CD4-positive, alpha-beta T cell treated with Interleukin-15 for 4 hours (primary cell): ENCODE data around the gene STYXL1.
"Not testable (repeated sequence)": the region's sequence is repeated elsewhere in the genome, so short reads cannot be mapped to it uniquely, and the experiment has no call there.

Experiments
- DNase-seq: peaks from one replicate; pipeline ENCODE4 v3.0.0-alpha.2; 2020; ENCODE audit warnings: low spot score

The STYXL1 gene

DNA sequence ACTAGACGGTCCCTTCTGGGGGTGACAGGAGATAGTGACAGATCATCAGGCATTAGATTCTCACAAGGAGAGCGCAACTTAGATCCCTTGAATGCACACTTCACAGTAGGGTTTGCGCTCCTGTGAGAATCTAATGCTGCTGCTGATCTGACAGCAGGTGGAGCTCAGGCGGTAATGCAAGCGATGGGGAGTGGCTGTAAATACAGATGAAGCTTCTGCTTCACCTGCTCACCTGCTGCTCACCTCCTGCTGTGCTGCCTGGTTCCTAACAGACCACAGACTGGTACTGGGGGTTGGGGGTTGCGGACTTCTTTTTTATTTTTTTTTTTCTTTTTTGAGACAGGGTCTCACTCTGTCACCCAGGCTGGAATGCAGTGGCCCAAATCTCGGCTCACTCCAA, 18.1 kb downstream of the STYXL1 start:
- not testable (repeated sequence) for DNase-seq

DNA sequence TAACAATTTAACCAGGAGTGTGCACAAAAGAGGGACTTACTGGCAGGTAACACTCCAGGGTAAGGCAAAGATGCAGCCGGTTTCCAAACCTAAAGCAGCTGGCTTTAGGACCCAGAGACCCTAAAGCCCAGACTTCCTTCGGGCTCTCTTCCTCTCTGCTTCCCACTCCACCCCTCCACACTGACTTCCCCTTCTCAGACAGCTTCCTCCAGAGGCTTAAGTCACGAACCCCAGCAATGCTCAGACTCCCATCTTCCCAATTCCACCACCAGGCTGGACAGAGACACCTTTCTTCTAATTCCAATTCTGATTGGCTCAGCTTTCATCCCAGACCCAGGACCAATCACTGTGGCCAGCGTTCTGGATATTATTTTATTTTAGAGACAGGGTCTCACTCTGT, 24.8 kb downstream of the STYXL1 start:
- DNase-seq, result peak; percentile 1

DNA sequence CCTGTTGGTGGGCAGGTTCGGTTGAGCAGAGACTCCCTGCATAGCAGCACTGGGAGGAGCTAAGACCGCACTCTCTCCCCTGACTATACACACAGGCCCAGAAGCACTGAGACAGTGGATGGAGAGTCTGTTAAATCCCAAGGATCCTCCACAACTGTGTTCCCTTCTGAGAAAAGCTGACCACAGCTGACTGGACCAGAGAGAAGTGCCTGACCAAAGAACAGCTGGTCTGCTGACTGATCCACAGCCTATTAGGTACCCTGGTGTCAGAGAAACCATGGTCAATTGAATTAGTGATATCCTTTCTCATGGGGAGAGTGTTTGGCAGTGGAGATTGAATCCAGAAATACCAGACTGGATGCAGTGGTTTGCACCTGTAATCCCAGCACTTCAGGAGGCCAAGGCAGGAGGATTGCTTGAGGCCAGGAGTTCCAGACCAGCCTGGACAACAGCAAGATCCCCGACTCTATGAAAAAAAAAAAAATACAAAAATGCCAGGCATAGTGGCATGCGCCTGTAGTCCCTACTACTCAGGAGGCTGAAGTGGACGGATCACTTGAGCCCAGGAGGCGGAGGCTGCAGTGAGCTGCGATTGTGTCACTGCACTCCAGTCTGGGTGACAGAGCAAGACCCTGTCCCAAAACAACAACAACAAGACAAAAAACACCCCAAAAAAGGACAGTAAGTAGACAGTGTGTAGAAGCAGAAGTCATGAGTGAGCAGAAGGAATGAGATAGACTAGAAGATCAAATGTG, 25.6 kb downstream of the STYXL1 start:
- DNase-seq, result no peak

DNA sequence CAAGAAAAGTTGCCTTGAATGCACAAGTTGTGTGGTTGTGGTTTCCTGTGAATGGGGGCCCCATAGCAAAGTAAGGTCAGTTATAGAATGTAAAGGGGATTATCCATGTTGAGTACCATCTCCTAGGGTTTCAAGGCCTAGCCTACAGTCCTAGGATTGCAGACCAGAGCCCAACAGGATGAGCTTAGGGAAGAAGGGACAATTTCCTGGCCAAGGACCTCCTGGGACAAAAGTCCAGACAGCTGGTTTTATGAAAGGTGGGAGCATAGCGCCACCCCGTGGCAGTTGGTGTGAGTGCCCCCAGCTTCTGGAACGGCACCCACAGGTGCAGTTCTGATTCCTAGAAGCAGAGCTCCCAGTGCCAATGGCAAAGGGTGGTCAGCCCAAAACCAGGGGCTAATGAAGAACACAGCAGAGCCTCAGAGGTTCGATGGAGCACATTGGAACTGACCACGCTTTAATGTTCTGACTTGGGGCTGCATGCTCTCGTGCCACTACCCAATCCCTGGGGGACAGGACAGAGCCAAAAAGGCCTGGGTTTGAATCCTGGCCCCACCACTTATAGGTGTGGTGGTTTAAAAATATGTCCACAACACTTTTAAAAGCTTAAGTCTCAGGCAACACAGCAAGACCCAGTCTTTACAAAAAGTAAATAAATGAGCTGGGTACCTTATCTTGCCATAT, 27.6 kb downstream of the STYXL1 start:
- DNase-seq, result peak; percentile 63

DNA sequence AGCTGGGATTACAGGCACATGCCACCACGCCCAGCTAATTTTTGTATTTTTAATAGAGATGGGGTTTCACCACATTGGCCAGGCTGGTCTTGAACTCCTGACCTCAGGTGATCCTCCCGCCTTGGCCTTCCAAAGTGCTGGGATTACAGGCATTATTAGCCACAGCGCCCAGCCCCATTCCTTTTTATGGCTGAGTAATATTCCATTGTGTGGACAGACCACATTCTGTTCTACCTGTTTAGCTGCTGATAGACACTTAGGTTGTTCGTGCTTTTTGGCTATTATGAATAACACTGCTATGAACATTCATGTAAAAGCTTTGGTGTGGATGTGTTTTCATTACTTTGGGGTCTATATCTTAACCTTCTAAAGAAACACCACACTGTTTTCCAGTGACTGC, 29.3 kb downstream of the STYXL1 start:
- DNase-seq, result not testable (repeated sequence)

DNA sequence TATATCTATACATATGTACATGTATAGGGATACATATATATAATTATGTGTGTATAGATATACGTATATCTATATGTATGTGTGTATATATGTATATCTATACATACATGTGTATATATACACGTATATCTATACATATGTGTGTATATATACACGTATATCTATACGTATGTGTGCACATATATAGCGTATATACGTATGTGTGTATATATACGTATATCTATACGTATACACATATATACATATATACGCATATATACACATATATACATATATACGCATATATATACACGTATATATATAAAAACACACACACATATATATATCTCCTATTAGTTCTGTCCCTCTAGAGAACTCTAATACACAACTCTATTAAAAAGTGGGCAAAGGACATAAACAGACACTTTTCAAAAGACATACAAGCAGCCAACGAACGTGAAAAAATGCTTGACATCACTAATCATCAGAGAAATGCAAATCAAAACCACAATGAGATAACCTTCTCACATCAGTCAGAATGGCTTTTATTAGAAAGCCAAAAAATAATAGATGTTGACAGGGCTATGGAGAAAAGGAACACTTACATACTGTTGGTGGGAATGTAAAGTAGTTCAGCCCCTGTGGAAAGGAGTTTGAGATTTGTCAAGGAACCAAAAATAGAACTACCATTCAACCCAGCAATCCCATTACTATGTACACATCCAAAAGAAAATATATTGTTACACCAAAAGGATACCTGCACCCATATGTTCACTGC, 31.4 kb downstream of the STYXL1 start:
- no peak for DNase-seq

DNA sequence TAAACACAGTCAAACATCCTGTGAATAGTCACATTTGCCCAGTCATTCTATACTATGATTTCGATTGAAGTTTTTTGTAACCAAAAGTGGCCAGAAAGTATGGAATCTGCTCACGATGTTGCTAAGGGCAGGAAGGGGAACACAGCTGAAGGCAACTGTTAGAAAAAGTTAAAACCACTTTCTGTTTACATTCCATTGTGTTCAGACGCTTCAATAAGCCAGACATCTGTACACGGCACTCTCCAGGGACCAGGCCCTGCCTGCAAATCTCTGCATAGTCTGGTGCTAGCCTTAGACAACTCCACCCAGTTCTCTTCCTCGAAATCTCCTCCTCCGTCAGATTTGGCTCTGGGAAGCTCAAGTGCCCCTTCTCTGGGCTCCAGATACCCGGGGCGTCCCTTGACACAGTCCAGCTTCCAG, 36.3 kb downstream of the STYXL1 start:
- DNase-seq, result no peak

DNA sequence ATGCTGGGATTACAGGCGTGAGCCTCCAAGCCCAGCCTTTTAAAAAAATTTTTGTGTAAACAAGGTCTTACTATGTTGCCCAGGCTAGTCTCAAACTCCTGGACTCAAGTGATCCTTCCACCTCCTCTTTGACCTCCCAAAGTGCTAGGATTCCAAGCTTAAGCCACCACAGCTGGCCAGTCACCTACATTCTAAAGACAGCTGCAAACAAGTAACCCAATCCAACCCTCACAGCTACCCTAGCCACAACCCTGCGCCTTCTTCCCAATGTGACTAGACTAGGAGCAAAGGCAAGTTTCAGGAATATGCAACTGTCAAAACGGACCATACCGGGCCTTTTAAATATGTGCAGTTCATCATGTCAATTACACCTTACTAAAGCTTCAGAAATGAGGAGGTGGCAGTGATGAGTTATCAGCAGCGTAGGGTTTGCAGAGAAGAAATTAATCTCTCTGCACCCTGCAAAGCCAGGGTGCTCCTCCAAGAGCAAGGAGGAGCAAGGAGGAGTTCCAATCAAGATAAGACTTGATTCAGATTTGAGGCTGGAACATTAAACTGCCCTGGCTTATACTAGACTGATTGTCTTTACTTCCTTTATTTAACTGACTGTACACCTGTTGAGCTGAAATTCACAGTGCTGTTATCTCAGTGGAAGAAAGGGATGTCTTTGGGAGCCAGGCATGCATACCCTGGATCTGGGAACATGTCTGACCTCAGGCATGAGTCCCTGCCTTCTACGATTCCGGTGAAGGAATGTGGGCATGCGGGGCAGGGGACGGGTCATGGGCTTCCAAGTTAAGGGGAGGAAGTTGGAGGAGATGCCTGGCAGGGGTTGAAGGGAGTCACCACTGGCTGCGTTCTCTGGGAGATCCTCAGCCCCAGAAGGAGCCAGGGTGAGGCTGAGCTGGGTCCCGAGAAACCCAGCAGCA, 37.9 kb downstream of the STYXL1 start:
- no peak for DNase-seq

DNA sequence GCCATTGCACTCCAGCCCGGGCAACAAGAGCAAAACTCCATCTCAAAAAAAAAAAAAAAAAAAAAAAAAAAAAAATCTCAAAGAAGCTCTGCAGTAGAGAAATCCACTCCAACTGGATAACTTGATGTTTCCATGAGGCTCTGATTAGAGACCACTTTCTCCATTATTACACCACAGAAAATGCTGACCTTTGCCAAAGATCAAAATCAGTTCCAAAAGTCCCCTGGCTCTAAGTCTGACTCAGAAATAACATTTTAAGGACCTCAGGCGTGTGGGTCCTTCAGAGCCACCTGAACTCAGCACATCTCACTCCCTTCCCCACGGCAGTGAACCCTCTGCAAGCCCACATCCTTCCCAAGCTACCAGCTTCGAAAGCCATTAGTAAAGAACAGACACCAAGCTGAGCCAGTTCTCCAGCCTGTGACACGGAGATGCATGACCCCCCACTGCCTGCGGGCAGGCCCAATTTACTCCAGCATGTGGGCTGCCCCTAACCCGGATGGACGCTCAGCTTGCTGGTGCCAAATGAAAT, 39.6 kb downstream of the STYXL1 start:
- DNase-seq, result peak; percentile 18

DNA sequence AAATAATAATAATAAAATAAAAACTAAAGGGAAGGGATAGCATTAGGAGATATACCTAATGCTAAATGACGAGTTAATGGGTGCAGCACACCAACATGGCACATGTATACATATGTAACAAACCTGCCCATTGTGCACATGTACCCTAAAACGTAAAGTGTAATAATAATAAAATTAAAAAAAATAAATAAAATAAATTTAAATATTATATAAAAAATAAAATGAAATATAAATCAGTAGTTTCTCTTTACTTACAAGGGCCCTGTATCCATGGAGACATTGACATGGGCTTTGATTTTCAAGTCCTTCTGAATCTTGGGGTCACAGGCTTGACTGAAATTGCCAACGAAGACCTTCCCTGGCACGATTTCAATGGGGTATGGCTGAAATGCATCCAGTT, 42.8 kb downstream of the STYXL1 start:
- not testable (repeated sequence) for DNase-seq

DNA sequence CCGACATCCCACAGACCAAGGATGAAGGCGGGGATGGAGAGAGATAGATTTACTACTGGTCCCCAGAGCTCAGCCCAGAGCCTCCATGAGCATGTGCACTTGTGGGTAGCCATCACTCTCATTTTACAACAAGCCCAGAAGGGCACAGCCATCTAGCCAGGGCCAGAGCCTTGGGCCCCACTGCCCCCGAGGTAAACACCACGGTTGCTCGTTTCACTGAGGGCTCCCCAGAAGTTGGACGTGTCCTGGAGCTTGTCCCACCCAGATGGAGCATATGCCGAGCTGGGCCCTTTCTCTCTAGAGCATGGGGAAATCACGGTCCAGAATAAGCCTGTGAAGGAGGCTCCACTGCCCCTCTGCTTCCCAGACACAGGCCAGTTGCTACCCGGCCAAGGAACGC, 44.4 kb downstream of the STYXL1 start:
- DNase-seq, result no peak

DNA sequence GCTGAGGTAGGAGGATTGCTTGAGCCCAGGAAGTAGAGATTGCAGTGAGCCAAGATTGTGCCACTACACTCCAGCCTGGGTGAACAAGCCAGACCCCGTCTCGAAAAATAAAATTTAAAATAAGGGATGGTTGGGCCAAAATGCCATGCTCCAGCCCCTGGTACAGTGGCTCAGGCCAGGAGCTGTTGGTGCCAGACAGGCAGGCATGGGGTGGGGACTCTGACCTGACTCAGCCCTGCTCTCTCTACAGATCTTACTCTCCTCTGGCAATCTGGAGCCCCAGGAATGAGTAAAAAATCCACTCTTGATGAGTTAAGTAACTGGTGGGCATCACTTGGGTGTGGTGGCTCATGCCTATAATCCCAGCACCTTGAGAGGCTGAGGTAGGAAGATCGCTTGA, 45.0 kb downstream of the STYXL1 start:
- no peak for DNase-seq

DNA sequence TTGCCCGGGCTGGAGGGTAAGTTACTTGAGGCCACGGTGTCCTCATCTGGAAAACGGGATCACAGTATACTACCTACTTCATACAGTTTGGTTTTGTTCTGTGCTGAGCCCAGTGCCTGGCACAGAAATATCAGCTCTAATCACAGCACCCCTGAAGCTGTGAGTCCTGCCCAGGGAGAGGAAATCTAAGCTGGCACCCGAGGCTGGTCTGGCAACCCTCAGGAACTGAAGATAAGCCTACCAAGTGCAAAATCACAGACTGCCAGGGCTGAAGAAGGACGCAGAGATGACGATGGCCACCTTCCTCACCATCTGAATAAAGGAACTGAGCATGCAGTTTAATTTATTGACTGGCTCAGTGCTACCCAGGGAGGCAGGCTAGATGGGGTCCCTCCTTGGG, 45.7 kb downstream of the STYXL1 start:
- no peak for DNase-seq

DNA sequence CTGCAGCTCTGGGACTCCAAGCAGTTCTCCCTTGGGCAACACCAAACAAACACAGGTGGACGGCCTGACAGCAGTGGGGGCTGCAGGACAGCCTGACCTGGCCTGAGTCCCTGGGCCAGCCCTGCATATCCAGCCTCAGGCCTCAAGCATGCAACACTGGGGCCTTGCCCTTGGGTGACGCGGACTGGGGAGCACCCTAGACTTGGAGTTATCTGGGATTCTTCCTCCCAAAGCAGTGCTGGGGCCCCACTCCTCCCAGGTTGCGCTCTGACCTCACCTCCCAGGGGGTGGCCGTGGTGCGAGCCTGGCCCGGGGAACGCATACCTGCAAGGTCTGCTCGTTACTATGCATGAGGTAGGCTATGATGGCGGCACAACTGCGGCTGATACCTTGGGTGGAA, 47.2 kb downstream of the STYXL1 start:
- no peak for DNase-seq

DNA sequence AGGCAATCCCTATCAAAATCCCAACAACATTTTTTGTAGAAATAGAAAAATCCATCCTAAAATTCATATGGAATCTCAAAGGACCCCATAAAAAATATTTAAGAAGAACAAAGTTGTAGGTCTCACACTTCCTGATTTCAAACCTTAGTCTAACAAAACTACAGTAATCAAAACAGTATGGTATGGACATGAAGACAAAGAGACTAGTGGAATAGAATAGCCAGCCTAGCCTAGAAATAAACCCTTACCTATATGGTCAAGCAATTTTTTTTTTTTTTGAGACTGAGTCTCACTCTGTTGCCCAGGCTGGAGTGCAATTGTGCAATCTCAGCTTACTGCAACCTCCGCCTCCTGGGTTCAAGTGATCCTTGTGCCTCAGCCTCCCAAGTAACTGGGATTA, 49.8 kb downstream of the STYXL1 start:
- DNase-seq, result no peak

DNA sequence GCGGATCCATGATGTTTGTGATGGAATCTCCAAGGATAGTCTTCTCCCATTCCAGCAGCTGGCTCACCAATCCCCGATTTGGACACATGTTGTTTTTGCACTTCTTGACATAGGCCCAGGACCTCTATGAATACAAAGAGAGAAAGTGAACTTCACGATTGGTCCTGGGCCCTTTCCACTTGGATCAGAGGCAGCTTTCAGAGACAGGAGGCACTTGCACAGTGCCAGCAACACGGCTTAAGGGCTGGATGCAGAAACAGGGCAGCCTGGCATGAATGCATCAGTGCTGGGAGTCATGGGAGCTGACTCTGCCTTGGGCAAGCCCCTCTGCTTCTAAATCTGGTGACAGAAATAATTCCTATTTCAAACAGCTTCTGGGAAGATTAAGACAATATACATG, 51.3 kb downstream of the STYXL1 start:
- DNase-seq, result no peak

DNA sequence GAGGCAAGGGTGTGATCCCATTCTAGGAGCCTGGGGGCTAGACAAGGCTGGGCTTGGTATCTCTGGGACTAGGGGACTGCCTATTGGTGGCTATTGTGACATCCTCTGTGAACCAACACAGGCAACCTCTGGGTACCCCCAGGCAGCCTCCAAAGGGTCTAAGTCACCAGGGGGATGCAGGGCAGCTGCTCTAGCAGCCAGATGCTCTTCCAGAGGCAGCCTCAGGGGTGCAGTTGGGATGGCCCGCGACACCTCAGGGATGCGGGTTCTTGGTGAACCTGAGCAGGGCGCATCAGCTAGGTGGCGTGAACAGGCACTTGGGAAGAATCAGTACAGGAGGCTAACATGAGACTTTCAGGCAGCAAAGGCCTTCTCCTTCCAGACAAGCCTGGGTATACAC, 51.8 kb downstream of the STYXL1 start:
- DNase-seq, result no peak

DNA sequence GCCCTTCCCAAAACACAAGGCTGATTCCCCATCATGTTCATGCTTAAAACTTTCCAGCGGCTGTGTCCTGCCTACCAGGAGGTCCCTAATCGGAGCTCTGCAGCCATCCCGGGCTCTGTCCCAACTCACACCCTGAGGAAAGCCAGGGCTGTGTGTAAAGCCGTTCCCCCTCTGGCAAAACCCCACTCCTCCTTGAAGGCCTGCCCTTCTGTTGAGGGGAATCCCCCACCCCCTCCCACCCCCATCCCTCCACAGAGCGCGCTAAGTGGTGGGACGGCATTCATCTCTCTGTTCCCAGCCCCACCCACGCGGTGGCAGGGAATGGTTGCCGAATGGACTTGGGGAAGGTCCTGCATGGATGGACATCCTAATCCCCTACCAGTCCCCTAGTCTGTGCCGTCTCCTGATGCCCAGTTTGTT, 52.7 kb downstream of the STYXL1 start:
- no peak for DNase-seq

DNA sequence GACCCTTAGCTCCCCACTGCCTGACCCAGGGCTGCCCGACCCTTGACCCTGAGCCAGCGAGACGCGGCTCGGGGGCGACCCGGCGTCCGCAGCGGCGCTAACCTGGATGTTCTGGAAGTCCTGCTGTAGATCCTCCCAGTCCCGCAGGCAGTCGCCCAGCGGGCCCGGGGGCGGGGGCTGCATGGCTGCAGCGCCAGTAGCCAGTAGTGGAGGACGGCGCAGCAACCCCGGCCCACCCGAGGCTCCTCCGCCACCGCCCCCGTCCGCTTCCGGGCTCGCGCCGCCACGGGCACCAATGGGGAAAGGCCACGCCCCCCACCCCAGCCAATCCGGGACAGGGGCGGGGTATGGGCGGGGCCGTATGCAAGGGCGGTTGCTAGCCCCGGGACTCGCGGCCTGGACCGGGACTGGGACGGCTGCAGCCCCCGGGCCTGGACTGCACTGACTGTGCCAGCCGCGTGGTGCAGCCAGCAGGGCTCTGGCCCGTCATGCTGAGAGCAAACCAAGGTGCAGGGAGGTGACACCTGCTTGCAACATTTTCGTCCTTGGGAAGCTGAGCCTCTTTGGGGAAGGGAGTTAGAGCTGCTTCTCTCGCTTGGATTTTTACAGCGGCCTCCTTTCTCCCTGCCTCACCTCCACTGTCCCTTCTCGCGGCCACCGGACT, 53.3 kb downstream of the STYXL1 start, which contains the start of gene TMEM120A:
TMEM120A (minus strand) TSS at position 208 of the 664 bp plus-strand sequence; CDS start at position 183, 25 bp downstream.
- DNase-seq, result peak; percentile 91

DNA sequence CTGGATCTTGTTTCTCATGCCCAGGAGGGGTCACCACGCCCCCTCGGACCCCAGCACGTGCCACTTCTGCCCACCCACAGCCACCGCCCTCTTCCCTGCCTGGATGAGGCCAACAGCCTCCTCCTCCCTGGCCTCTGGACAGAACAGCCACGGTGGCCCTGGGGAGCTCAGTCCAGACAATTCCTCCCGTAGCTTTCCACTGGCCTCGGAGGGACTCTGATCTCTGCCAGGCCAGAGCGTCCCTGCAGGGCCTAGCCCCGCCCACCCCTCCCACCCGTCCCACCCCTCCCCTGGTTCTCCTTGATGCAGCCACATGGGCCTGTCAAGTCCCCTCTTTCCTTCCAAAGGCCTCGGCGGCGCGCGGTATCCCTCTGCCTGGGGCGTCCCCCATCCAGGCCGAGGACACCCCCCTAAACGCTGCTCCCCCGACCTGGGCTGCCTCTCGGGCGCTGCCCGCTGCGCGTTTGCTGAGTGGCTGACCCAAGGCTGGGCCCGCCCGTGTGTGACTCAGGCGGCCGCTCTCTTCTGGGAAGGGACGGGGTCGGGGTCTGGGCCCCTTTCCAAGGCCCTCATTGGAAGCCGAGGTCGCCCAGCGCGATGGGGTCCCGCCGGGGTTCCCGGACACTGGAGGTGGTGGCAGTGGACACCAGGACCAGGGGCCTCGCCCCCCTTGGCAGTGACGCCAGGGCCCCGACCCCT, 54.0 kb downstream of the STYXL1 start:
- peak; percentile 9 for DNase-seq
